Osteocyte (in vitro differentiated cells): ENCODE results near the gene SAYSD1. TPM values are rescaled to one million over a fixed set of nuclear protein-coding genes. Genes with fewer than 3 reads are reported as not detected.

Experiments used
- DNase-seq: peaks from one replicate; pipeline ENCODE4 v3.0.0; 2021; ENCODE audit warnings: mixed read lengths; ENCODE audit not compliant: unreplicated experiment; ENCODE audit errors: extremely low spot score
- H3K27ac Mint-ChIP-seq: one replicate; pipeline ENCODE4 v1.8.0; 2021; ENCODE audit warnings: mild to moderate bottlenecking, mixed read lengths; ENCODE audit not compliant: unreplicated experiment
- H3K27me3 Mint-ChIP-seq: one replicate; pipeline ENCODE4 v1.8.0; 2021; ENCODE audit warnings: mixed read lengths; ENCODE audit not compliant: unreplicated experiment
- H3K36me3 Mint-ChIP-seq: one replicate; pipeline ENCODE4 v1.8.0; 2021; ENCODE audit warnings: mixed read lengths; ENCODE audit not compliant: unreplicated experiment
- H3K4me1 Mint-ChIP-seq: one replicate; pipeline ENCODE4 v1.8.0; 2021; ENCODE audit warnings: mixed read lengths; ENCODE audit not compliant: unreplicated experiment
- H3K4me3 Mint-ChIP-seq: one replicate; pipeline ENCODE4 v1.8.0; 2021; ENCODE audit warnings: mild to moderate bottlenecking, moderate library complexity, mixed read lengths; ENCODE audit not compliant: unreplicated experiment
- H3K9me3 Mint-ChIP-seq: one replicate; pipeline ENCODE4 v1.8.0; 2021; ENCODE audit warnings: mixed read lengths; ENCODE audit not compliant: unreplicated experiment
- total RNA-seq: library from RNA; stranded (reverse); gene quantifications from 2 replicates; pipeline ENCODE4 v1.2.1, GENCODE V29; 2021
- TF ChIP-seq, protein P1 (sequence below): fragments of 200-600 bp; sonication (generic); IDR thresholded peaks from 2 replicates; pipeline ENCODE4 v1.5.0; 2021; ENCODE audit warnings: antibody characterized with exemption, mild to moderate bottlenecking, moderate library complexity

SAYSD1 gene
- total RNA-seq, 1 donor from 2014 or later, result 17.6 TPM

DNA sequence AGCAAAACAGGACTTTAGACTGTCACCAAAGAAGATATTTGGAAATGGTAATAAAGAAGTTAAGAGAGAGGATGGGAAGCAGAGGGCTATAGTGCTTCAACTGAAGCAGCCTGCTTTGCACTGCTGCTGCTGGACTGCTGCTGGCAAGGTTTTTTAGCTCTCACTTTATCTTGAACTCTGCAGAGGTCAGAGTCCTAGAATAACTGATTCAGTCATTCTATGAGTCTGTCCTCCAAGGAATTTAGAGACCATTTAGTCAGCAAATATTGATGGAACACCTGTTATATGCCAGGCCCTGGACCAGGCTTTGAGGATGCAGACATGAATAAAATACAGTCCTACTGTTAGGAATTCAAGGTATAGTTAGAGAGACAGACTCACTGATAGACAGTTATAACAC is 9.1 kb upstream of the SAYSD1 start:
- DNase-seq, result no peak
- H3K27ac Mint-ChIP-seq, result no peak overlapping the region
- H3K36me3 Mint-ChIP-seq, result no peaks in the 10 kb centered on the region
- no peak overlapping the region for H3K4me3 Mint-ChIP-seq
- H3K9me3 Mint-ChIP-seq, result no peaks in the 10 kb centered on the region
- peaks cover 24% of the 10 kb centered on the region for H3K27me3 Mint-ChIP-seq
- TF ChIP-seq, protein P1, sequence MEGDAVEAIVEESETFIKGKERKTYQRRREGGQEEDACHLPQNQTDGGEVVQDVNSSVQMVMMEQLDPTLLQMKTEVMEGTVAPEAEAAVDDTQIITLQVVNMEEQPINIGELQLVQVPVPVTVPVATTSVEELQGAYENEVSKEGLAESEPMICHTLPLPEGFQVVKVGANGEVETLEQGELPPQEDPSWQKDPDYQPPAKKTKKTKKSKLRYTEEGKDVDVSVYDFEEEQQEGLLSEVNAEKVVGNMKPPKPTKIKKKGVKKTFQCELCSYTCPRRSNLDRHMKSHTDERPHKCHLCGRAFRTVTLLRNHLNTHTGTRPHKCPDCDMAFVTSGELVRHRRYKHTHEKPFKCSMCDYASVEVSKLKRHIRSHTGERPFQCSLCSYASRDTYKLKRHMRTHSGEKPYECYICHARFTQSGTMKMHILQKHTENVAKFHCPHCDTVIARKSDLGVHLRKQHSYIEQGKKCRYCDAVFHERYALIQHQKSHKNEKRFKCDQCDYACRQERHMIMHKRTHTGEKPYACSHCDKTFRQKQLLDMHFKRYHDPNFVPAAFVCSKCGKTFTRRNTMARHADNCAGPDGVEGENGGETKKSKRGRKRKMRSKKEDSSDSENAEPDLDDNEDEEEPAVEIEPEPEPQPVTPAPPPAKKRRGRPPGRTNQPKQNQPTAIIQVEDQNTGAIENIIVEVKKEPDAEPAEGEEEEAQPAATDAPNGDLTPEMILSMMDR, result no peak
- H3K4me1 Mint-ChIP-seq, result no peaks in the 10 kb centered on the region

DNA sequence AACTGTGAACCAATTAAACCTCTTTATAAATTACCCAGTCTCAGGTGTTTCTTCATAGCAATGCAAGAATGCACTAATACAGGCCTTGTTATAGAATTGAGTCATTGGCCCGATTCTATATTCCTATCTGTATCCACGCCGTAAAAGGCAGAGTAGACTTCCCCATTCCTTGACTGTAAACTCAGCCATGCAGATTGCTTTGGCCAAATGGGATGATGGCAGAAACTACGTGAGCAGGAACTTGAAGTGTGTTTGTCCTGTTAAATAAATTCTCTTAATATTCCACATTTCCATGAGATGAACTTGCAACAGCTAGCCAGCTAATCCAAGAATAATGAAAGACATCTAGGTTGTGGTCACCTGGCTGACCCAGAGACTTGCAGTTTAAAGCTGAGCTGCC is 3.9 kb upstream of the SAYSD1 start:
- H3K27me3 Mint-ChIP-seq, result peaks cover 19% of the 10 kb centered on the region
- no peak for DNase-seq
- H3K36me3 Mint-ChIP-seq, result no peaks in the 10 kb centered on the region
- H3K4me1 Mint-ChIP-seq, result peaks cover 10% of the 10 kb centered on the region
- no peak overlapping the region for H3K27ac Mint-ChIP-seq
- TF ChIP-seq, protein P1, result no peak
- no peaks in the 10 kb centered on the region for H3K9me3 Mint-ChIP-seq
- no peak overlapping the region for H3K4me3 Mint-ChIP-seq

DNA sequence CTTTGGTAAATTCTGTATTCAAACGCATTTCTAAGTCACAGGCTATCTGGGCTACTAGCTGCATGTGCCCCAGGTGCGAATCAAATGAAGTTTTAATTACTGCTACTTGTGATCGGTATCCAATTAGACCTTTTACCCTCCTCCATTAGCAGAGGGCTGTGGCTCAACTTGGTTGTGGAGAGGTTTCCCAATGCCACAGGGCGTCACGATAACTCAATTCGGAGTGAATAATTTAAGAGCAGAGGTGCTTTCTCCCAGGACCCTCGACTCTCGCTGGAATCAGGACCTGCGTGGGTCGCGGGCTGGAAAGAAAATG is 640 bp downstream of the SAYSD1 start:
- H3K4me3 Mint-ChIP-seq, result peak overlapping the region; percentile 86
- no peak for DNase-seq
- peaks cover 2% of the 10 kb centered on the region for H3K27me3 Mint-ChIP-seq
- no peaks in the 10 kb centered on the region for H3K9me3 Mint-ChIP-seq
- H3K4me1 Mint-ChIP-seq, result peaks cover 15% of the 10 kb centered on the region
- TF ChIP-seq, protein P1, result no peak
- peak overlapping the region; percentile 52 for H3K27ac Mint-ChIP-seq
- peaks cover 21% of the 10 kb centered on the region for H3K36me3 Mint-ChIP-seq

DNA sequence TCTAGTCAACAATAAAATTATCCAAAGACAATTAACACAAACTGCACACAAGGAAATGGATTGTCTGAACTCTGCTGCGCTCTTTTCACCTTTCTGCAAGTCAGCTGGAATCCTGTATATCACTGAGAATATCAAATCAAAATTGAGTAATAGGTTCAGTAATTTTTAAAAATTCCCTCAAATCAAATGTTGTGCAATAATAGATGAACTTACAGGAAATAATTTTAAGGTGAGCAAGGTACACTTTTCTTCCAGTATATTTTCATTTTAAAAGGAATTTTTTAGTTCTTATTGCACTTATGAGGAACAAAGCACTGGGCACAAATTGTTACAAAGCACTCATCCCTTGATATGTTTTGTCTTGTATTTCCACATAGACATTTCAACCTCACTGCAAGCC is 1.2 kb downstream of the SAYSD1 start:
- Mint-ChIP-seq H3K36me3 (peaks cover 26% of the 10 kb centered on the region), H3K4me1 (peaks cover 15% of the 10 kb centered on the region), H3K27ac (no peak overlapping the region), H3K4me3 (peak overlapping the region; percentile 86), H3K9me3 (no peaks in the 10 kb centered on the region), H3K27me3 (no peaks in the 10 kb centered on the region)
- no peak for DNase-seq
- TF ChIP-seq, protein P1, result no peak

DNA sequence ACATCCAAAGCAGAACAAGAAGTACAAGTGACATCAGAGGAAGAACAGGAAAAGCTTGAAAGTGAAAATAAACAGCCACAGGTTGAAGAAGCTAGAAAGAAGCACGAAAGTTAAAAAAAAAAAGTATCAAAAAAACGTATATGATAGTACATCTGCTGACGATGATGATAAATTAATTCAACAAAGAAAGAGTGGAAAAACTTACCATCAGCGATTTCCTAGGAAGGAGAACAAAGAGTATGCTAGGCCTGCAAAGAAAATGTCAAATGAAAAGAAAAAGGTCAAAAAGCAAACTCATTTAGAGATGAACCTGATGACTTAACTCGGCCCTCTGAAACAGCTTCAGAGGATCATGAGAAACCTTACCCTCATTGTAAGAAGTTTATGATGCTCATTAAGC is 3.7 kb downstream of the SAYSD1 start:
- Mint-ChIP-seq H3K9me3 (no peaks in the 10 kb centered on the region), H3K27me3 (no peaks in the 10 kb centered on the region), H3K36me3 (peaks cover 29% of the 10 kb centered on the region), H3K27ac (no peak overlapping the region), H3K4me1 (peaks cover 15% of the 10 kb centered on the region), H3K4me3 (no peak overlapping the region)
- TF ChIP-seq, protein P1, result no peak
- DNase-seq, result no peak
